ENCODE measurements around the gene TTLL11.

- TF ChIP-seq EP300 (conservative IDR thresholded peaks at IDR 0.05; ENCODE audit: poor library complexity, severe bottlenecking) = no peak
- TF ChIP-seq CTCF (IDR thresholded peaks at IDR 0.05; ENCODE audit: poor library complexity, severe bottlenecking) = no peak
- TF ChIP-seq POLR2AphosphoS5 (IDR thresholded peaks at IDR 0.05) = no peak
- TF ChIP-seq REST (IDR thresholded peaks at IDR 0.05; ENCODE audit: borderline replicate concordance) = no peak
- no peak for TF ChIP-seq EZH2 (IDR thresholded peaks at IDR 0.05; ENCODE audit: borderline replicate concordance, insufficient read depth, low read length, poor library complexity, severe bottlenecking)
- TF ChIP-seq SMC3 (conservative IDR thresholded peaks at IDR 0.05; ENCODE audit: poor library complexity) = no peak
These were observed 251.1 kb downstream of the TTLL11 start for GRCh38 chr9:121841771-121842611.
